ENCODE measurements around the gene CACHD1. TPM values are rescaled to one million over a fixed set of nuclear protein-coding genes. Genes with fewer than 3 reads are reported as not detected.

Gene CACHD1
- total RNA-seq, 3 donors from 2014 or later (not counting 1 experiment from before 2014, with no cell fraction given), result not detected

DNA sequence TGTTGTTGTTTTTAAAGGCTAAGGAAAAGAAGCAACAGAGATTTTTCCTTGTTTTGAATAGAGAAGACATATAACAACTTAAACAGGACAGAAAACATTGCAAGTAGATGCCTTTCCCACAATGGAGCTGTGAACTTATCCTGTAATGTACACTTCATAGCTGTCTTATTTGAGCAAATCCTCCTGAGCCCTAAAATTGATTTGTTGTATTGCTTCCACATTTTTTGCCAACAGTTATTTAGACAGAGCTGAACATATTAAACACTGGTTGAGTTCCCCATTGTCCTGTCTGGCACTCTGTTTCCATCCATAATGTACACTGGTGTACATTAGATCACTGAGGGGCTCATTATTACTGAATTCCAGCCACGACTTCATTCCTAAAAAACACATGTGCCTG lies 32.2 kb downstream of the CACHD1 start:
- ATAC-seq, result no peak
- Mint-ChIP-seq H3K4me1 (peaks cover 7 to 8% of the 10 kb centered on the region in 2 donors), H3K27ac (no peak overlapping the region), H3K36me3 (no peaks in the 10 kb centered on the region), H3K9me3 (no peaks in the 10 kb centered on the region), H3K4me3 (no peak overlapping the region), H3K27me3 (ENCODE audit: low read depth in 2 of 2) (peaks cover 22 to 44% of the 10 kb centered on the region in 2 donors)
- TF ChIP-seq, protein P1, sequence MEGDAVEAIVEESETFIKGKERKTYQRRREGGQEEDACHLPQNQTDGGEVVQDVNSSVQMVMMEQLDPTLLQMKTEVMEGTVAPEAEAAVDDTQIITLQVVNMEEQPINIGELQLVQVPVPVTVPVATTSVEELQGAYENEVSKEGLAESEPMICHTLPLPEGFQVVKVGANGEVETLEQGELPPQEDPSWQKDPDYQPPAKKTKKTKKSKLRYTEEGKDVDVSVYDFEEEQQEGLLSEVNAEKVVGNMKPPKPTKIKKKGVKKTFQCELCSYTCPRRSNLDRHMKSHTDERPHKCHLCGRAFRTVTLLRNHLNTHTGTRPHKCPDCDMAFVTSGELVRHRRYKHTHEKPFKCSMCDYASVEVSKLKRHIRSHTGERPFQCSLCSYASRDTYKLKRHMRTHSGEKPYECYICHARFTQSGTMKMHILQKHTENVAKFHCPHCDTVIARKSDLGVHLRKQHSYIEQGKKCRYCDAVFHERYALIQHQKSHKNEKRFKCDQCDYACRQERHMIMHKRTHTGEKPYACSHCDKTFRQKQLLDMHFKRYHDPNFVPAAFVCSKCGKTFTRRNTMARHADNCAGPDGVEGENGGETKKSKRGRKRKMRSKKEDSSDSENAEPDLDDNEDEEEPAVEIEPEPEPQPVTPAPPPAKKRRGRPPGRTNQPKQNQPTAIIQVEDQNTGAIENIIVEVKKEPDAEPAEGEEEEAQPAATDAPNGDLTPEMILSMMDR (IDR thresholded peaks at IDR 0.05), result no peak
- no peak overlapping the region for H3K27ac ChIP-seq (ENCODE audit: low read length)
- WGBS (ENCODE audit: insufficient coverage), result no CpG with 5 or more reads among the region's 1 CpG
- intact Hi-C loops (cut with micrococcal nuclease), result no loop called here
- H3K9me3 ChIP-seq (ENCODE audit: control insufficient read depth, insufficient read depth, low read length), result no peaks in the 10 kb centered on the region
- no peaks in the 10 kb centered on the region for H3K36me3 ChIP-seq (ENCODE audit: control insufficient read depth, insufficient read depth, low read length)
- peaks cover 7% of the 10 kb centered on the region for H3K27me3 ChIP-seq (ENCODE audit: control insufficient read depth, insufficient read depth, low read length)
- H3K4me1 ChIP-seq (ENCODE audit: control insufficient read depth, insufficient read depth, low read length), result peaks cover 4% of the 10 kb centered on the region
- no peak overlapping the region for H3K4me3 ChIP-seq (ENCODE audit: low read length)
- DNase-seq, result no peak

DNA sequence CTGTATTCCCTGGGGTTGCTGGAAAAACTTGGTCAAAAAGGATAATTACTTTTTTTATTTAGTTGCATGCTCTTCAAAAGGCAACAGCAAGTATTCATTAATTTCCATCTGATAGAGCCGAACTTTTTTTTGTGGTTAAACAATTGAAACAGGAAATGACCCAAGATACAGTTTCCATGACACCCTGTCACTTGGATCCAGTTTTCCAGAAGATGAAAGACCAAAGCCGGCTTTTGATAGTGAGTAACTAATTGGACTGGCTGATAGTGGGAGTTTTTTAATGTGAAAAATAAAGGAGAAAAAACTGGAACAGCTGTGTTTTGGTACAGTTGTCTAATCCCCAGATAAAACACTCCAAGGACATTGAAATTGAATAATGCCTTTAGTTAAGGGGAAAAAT lies 33.0 kb downstream of the CACHD1 start:
- H3K9me3 ChIP-seq (ENCODE audit: control insufficient read depth, insufficient read depth, low read length), result no peaks in the 10 kb centered on the region
- Mint-ChIP-seq H3K4me1 (peaks cover 7 to 8% of the 10 kb centered on the region in 2 donors), H3K9me3 (no peaks in the 10 kb centered on the region), H3K4me3 (no peak overlapping the region), H3K27ac (no peak overlapping the region), H3K36me3 (no peaks in the 10 kb centered on the region), H3K27me3 (ENCODE audit: low read depth in 2 of 2) (peaks cover 23 to 39% of the 10 kb centered on the region in 2 donors)
- peaks cover 7% of the 10 kb centered on the region for H3K27me3 ChIP-seq (ENCODE audit: control insufficient read depth, insufficient read depth, low read length)
- H3K27ac ChIP-seq (ENCODE audit: low read length), result no peak overlapping the region
- TF ChIP-seq, protein P1 (IDR thresholded peaks at IDR 0.05), result no peak
- no peaks in the 10 kb centered on the region for H3K36me3 ChIP-seq (ENCODE audit: control insufficient read depth, insufficient read depth, low read length)
- ATAC-seq (no peak), DNase-seq (no peak)
- WGBS (ENCODE audit: insufficient coverage), result 80% methylated on average over 2 of the region's 2 CpGs
- H3K4me3 ChIP-seq (ENCODE audit: low read length), result no peak overlapping the region
- intact Hi-C loops (cut with micrococcal nuclease), result no loop called here
- H3K4me1 ChIP-seq (ENCODE audit: control insufficient read depth, insufficient read depth, low read length), result peaks cover 4% of the 10 kb centered on the region

DNA sequence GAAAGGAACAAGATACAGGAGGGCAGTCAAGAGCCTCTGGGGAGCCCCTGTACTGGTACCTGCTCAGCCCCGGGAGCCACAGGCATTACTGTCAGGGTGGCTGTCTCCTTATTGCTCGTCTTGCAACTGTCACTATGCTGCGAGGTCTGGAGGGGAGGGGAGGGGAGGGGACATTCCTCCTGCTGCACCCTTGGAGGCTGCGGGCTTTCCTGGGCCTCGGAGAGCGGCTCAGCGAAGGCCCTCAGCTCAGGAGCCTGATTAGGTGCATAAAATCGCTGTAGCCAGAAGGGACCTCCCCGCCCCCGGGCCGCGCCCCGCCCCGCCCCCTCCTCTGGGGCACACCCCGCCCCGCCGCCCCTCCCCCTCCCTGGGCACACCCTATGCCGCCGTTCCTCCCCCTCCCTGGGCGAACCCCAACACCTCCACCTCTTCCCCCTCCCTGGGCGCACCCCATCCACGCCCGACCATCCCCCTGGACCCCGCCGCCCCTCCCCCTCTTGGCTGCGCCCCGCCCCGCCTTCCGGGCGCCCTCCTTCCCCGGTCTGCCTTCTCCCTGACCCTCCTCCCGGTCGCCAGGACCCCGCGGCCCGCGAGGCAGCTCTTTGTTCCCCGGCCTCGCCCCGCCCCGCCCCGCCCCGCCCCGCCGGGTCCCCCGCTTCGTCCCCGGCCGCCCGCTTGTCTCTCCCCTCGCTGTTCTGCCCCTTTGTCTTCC lies 35.5 kb downstream of the CACHD1 start:
- under 1% methylated on average over 33 of the region's 51 CpGs for WGBS (ENCODE audit: insufficient coverage)
- Histone ChIP-seq H3K27ac (ENCODE audit: low read length) (no peak overlapping the region), H3K9me3 (ENCODE audit: control insufficient read depth, insufficient read depth, low read length) (no peaks in the 10 kb centered on the region), H3K36me3 (ENCODE audit: control insufficient read depth, insufficient read depth, low read length) (no peaks in the 10 kb centered on the region), H3K4me3 (ENCODE audit: low read length) (no peak overlapping the region), H3K27me3 (ENCODE audit: control insufficient read depth, insufficient read depth, low read length) (peaks cover 7% of the 10 kb centered on the region), H3K4me1 (ENCODE audit: control insufficient read depth, insufficient read depth, low read length) (peaks cover 4% of the 10 kb centered on the region)
- TF ChIP-seq, protein P1 (IDR thresholded peaks at IDR 0.05), result no peak
- Mint-ChIP-seq H3K27ac (peak overlapping the region in 1 of 2 donors; percentile 4), H3K9me3 (no peaks in the 10 kb centered on the region), H3K4me1 (peaks cover 7 to 8% of the 10 kb centered on the region in 2 donors), H3K4me3 (peak overlapping the region; percentile 87), H3K36me3 (no peaks in the 10 kb centered on the region), H3K27me3 (ENCODE audit: low read depth in 2 of 2) (peaks cover 22 to 40% of the 10 kb centered on the region in 2 donors)
- intact Hi-C loops (cut with micrococcal nuclease), result no loop called here
- peak; percentile 31 to 54 (median 32) for ATAC-seq
- DNase-seq, result peak in 1 of 2 donors; percentile 63

All from natural killer cell (primary cell).